KMS-11 (cell line): ENCODE results near the gene ZCCHC13.

Experiments
- H2AFZ ChIP-seq: fragments of 200-600 bp; sonication (generic); 2 replicates; pipeline ENCODE4 v1.6.1; 2016; ENCODE audit warnings: antibody characterized with exemption, mixed run types, low read depth
- H3K27ac ChIP-seq: fragments of 200-600 bp; sonication (generic); 2 replicates; pipeline ENCODE4 v1.6.1; 2016; ENCODE audit warnings: mild to moderate bottlenecking, mixed run types
- H3K27me3 ChIP-seq: fragments of 200-600 bp; sonication (generic); 2 replicates; pipeline ENCODE4 v1.6.1; 2017; ENCODE audit warnings: mild to moderate bottlenecking, low read depth, mixed run types, moderate library complexity; ENCODE audit not compliant: insufficient read depth
- H3K36me3 ChIP-seq: fragments of 200-600 bp; sonication (generic); 2 replicates; pipeline ENCODE4 v1.6.1; 2017; ENCODE audit warnings: mild to moderate bottlenecking, mixed run types; ENCODE audit not compliant: insufficient read depth
- H3K4me1 ChIP-seq: fragments of 200-600 bp; sonication (generic); 2 replicates; pipeline ENCODE4 v1.6.1; 2016; ENCODE audit warnings: mild to moderate bottlenecking, low read depth, mixed run types; ENCODE audit not compliant: poor library complexity, severe bottlenecking
- H3K4me2 ChIP-seq: fragments of 200-600 bp; sonication (generic); 2 replicates; pipeline ENCODE4 v1.7.0; 2016; ENCODE audit warnings: mild to moderate bottlenecking, mixed run types
- H3K4me3 ChIP-seq: fragments of 200-600 bp; sonication (generic); IDR thresholded peaks from 2 replicates; pipeline ENCODE4 v1.6.1; 2017; ENCODE audit warnings: low read depth, low read length, mixed read lengths; ENCODE audit not compliant: insufficient read depth
- H3K79me2 ChIP-seq: fragments of 200-600 bp; sonication (generic); 2 replicates; pipeline ENCODE4 v1.6.1; 2016; ENCODE audit warnings: low read depth, mixed run types; ENCODE audit not compliant: insufficient read depth
- H3K9ac ChIP-seq: fragments of 200-600 bp; sonication (generic); 2 replicates; pipeline ENCODE4 v1.6.1; 2016; ENCODE audit warnings: mild to moderate bottlenecking, mixed run types
- H4K20me1 ChIP-seq: fragments of 200-600 bp; sonication (generic); 2 replicates; pipeline ENCODE4 v1.6.1; 2016; ENCODE audit warnings: mild to moderate bottlenecking, mixed run types; ENCODE audit not compliant: insufficient read depth
- CTCF ChIP-seq: fragments of 200-600 bp; sonication (generic); conservative IDR thresholded peaks from 2 replicates; pipeline ENCODE4 v1.6.1; 2017; ENCODE audit warnings: low read depth, mild to moderate bottlenecking, antibody characterized with exemption, low read length, moderate library complexity, mixed read lengths

Gene ZCCHC13

GRCh38 chrX:74272230-74272629 is 31.8 kb upstream of the ZCCHC13 start:
- H3K4me1 ChIP-seq, result peaks cover 21% of the 10 kb centered on the region
- peak overlapping the region; percentile 18; the same call in 1 of the 2 replicates for H3K27ac ChIP-seq
- H2AFZ ChIP-seq, result no peak overlapping the region
- H3K79me2 ChIP-seq, result no peaks in the 10 kb centered on the region
- H3K4me2 ChIP-seq, result no peak overlapping the region
- no peak for TF ChIP-seq CTCF
- no peaks in the 10 kb centered on the region for H4K20me1 ChIP-seq
- no peaks in the 10 kb centered on the region for H3K27me3 ChIP-seq
- no peak overlapping the region for H3K4me3 ChIP-seq
- no peak overlapping the region for H3K9ac ChIP-seq
- no peaks in the 10 kb centered on the region for H3K36me3 ChIP-seq

GRCh38 chrX:74274516-74274915 is 29.5 kb upstream of the ZCCHC13 start:
- Histone ChIP-seq H3K27me3 (no peaks in the 10 kb centered on the region), H3K27ac (no peak overlapping the region), H3K36me3 (no peaks in the 10 kb centered on the region), H2AFZ (no peak overlapping the region), H3K9ac (no peak overlapping the region), H3K4me3 (no peak overlapping the region), H3K79me2 (no peaks in the 10 kb centered on the region), H3K4me2 (no peak overlapping the region), H4K20me1 (no peaks in the 10 kb centered on the region), H3K4me1 (peaks cover 21% of the 10 kb centered on the region)
- no peak for TF ChIP-seq CTCF

GRCh38 chrX:74277320-74277719 is 26.7 kb upstream of the ZCCHC13 start:
- TF ChIP-seq CTCF, result no peak
- no peak overlapping the region for H2AFZ ChIP-seq
- no peaks in the 10 kb centered on the region for H3K27me3 ChIP-seq
- H3K4me3 ChIP-seq, result no peak overlapping the region
- H3K9ac ChIP-seq, result no peak overlapping the region
- H3K4me1 ChIP-seq, result peaks cover 12% of the 10 kb centered on the region
- H4K20me1 ChIP-seq, result no peaks in the 10 kb centered on the region
- no peaks in the 10 kb centered on the region for H3K36me3 ChIP-seq
- no peak overlapping the region for H3K4me2 ChIP-seq
- no peaks in the 10 kb centered on the region for H3K79me2 ChIP-seq
- H3K27ac ChIP-seq, result no peak overlapping the region

- H4K20me1 ChIP-seq, result no peaks in the 10 kb centered on the region
- H3K27ac ChIP-seq, result no peak overlapping the region
- H3K36me3 ChIP-seq, result no peaks in the 10 kb centered on the region
- no peaks in the 10 kb centered on the region for H3K79me2 ChIP-seq
- peaks cover 6% of the 10 kb centered on the region for H3K4me1 ChIP-seq
- no peak overlapping the region for H3K4me3 ChIP-seq
- no peak overlapping the region for H2AFZ ChIP-seq
- no peaks in the 10 kb centered on the region for H3K27me3 ChIP-seq
- TF ChIP-seq CTCF, result no peak
- H3K9ac ChIP-seq, result no peak overlapping the region
- H3K4me2 ChIP-seq, result no peak overlapping the region
These were observed 26.1 kb upstream of the ZCCHC13 start for GRCh38 chrX:74277846-74278245.

GRCh38 chrX:74280759-74281158 is 23.2 kb upstream of the ZCCHC13 start:
- no peaks in the 10 kb centered on the region for H3K36me3 ChIP-seq
- TF ChIP-seq CTCF, result no peak
- no peaks in the 10 kb centered on the region for H3K27me3 ChIP-seq
- H3K9ac ChIP-seq, result no peak overlapping the region
- no peak overlapping the region for H3K4me2 ChIP-seq
- H3K4me1 ChIP-seq, result no peaks in the 10 kb centered on the region
- no peaks in the 10 kb centered on the region for H4K20me1 ChIP-seq
- no peak overlapping the region for H3K27ac ChIP-seq
- H3K4me3 ChIP-seq, result no peak overlapping the region
- no peak overlapping the region for H2AFZ ChIP-seq
- H3K79me2 ChIP-seq, result peaks cover 23% of the 10 kb centered on the region; the same call in 1 of the 2 replicates
